AG09319 (cell line): Measurements from ENCODE around the gene GRIFIN.

Source experiments
- DNase-seq: peaks from one replicate; pipeline ENCODE4 v3.0.0-alpha.2; 2010; ENCODE audit warnings: low read depth; ENCODE audit errors: extremely low read depth
- CTCF ChIP-seq: IDR thresholded peaks from 2 replicates; pipeline ENCODE4 v1.5.1; 2011; ENCODE audit warnings: low read depth, mild to moderate bottlenecking, inconsistent platforms, low read length, moderate library complexity

The GRIFIN gene

GRCh38 chr7:2475678-2476015, 551 bp downstream of the GRIFIN start:
- DNase-seq = no peak
- TF ChIP-seq CTCF = no peak

- TF ChIP-seq CTCF = no peak
- no peak for DNase-seq
These were observed 1.2 kb downstream of the GRIFIN start for GRCh38 chr7:2474813-2475677.

GRCh38 chr7:2474224-2474623, 2.0 kb downstream of the GRIFIN start:
- TF ChIP-seq CTCF = no peak
- DNase-seq = no peak

GRCh38 chr7:2473496-2474180, 2.6 kb downstream of the GRIFIN start:
- no peak for TF ChIP-seq CTCF
- no peak for DNase-seq

- DNase-seq = no peak
These were observed 3.5 kb downstream of the GRIFIN start for GRCh38 chr7:2472739-2473138.

GRCh38 chr7:2471396-2471795, 4.8 kb downstream of the GRIFIN start:
- no peak for DNase-seq

More at GRCh38 chr7:2472739-2473138, 3.5 kb downstream of the GRIFIN start:
- TF ChIP-seq CTCF = no peak

More at GRCh38 chr7:2471396-2471795, 4.8 kb downstream of the GRIFIN start:
- no peak for TF ChIP-seq CTCF
